ENCODE results near the gene DET1. TPM values are rescaled to one million over a fixed set of nuclear protein-coding genes. Genes with fewer than 3 reads are reported as not detected.
A peak's percentile ranks its signal among the peaks of the same experiment; 100 is the strongest.

The DET1 gene
- total RNA-seq, 1 donor from 2014 or later, result 5.4 TPM

GRCh38 chr15:88504445-88504844, 42.0 kb downstream of the DET1 start:
- no peak for TF ChIP-seq CTCF (IDR thresholded peaks at IDR 0.05)
- no peaks in the 10 kb centered on the region for H3K4me1 ChIP-seq
- no peak overlapping the region for H3K27ac ChIP-seq
- no peak for DNase-seq
- H3K27me3 ChIP-seq, result no peaks in the 10 kb centered on the region
- H3K36me3 ChIP-seq, result peaks cover 32% of the 10 kb centered on the region
- intact Hi-C loops (cut with DNase I), result no loop called here
- no peak overlapping the region for H3K4me3 ChIP-seq
- no peaks in the 10 kb centered on the region for H3K9me3 ChIP-seq
- no peak for ATAC-seq

- Histone ChIP-seq H3K27me3 (no peaks in the 10 kb centered on the region), H3K36me3 (peaks cover 7% of the 10 kb centered on the region), H3K9me3 (no peaks in the 10 kb centered on the region), H3K4me1 (no peaks in the 10 kb centered on the region), H3K27ac (no peak overlapping the region), H3K4me3 (no peak overlapping the region)
- intact Hi-C loops (cut with DNase I), result no loop called here
- no peak for DNase-seq
- TF ChIP-seq CTCF (IDR thresholded peaks at IDR 0.05), result no peak
- ATAC-seq, result no peak
Observed at GRCh38 chr15:88498996-88499395, 47.5 kb downstream of the DET1 start.

GRCh38 chr15:88497109-88497765, 49.2 kb downstream of the DET1 start:
- peak; percentile 21 for ATAC-seq
- H3K9me3 ChIP-seq, result no peaks in the 10 kb centered on the region
- H3K4me1 ChIP-seq, result no peaks in the 10 kb centered on the region
- DNase-seq, result no peak
- H3K36me3 ChIP-seq, result no peaks in the 10 kb centered on the region
- no peaks in the 10 kb centered on the region for H3K27me3 ChIP-seq
- H3K4me3 ChIP-seq, result no peak overlapping the region
- intact Hi-C loops (cut with DNase I), result no loop called here
- H3K27ac ChIP-seq, result no peak overlapping the region
- no peak for TF ChIP-seq CTCF (IDR thresholded peaks at IDR 0.05)

- Histone ChIP-seq H3K4me1 (no peaks in the 10 kb centered on the region), H3K4me3 (no peak overlapping the region), H3K9me3 (no peaks in the 10 kb centered on the region), H3K27ac (no peak overlapping the region), H3K36me3 (no peaks in the 10 kb centered on the region), H3K27me3 (no peaks in the 10 kb centered on the region)
- TF ChIP-seq CTCF (IDR thresholded peaks at IDR 0.05), result no peak
- no peak for ATAC-seq
- DNase-seq, result no peak
- intact Hi-C loops (cut with DNase I), result no loop called here
Observed at GRCh38 chr15:88493844-88494243, 52.6 kb downstream of the DET1 start.

GRCh38 chr15:88491158-88491557, 55.3 kb downstream of the DET1 start:
- no peaks in the 10 kb centered on the region for H3K4me1 ChIP-seq
- DNase-seq (no peak), ATAC-seq (no peak)
- no peak for TF ChIP-seq CTCF (IDR thresholded peaks at IDR 0.05)
- H3K4me3 ChIP-seq, result no peak overlapping the region
- no peaks in the 10 kb centered on the region for H3K27me3 ChIP-seq
- H3K9me3 ChIP-seq, result no peaks in the 10 kb centered on the region
- no peak overlapping the region for H3K27ac ChIP-seq
- no peaks in the 10 kb centered on the region for H3K36me3 ChIP-seq
- intact Hi-C loops (cut with DNase I), result no loop called here

GRCh38 chr15:88490036-88490435, 56.4 kb downstream of the DET1 start:
- no peak for DNase-seq
- ATAC-seq, result no peak
- no peaks in the 10 kb centered on the region for H3K36me3 ChIP-seq
- TF ChIP-seq CTCF (IDR thresholded peaks at IDR 0.05), result no peak
- no peaks in the 10 kb centered on the region for H3K4me1 ChIP-seq
- H3K9me3 ChIP-seq, result no peaks in the 10 kb centered on the region
- no peaks in the 10 kb centered on the region for H3K27me3 ChIP-seq
- intact Hi-C loops (cut with DNase I), result no loop called here
- H3K4me3 ChIP-seq, result no peak overlapping the region
- H3K27ac ChIP-seq, result no peak overlapping the region
